ELF-1 (cell line): Measurements from ENCODE around the gene FUT2.
A peak's percentile ranks its signal among the peaks of the same experiment; 100 is the strongest.

Source experiments
- DNase-seq: peaks from one replicate; pipeline ENCODE4 v3.0.0-alpha.2; 2016; ENCODE audit warnings: low read depth, low spot score

Gene FUT2

DNA sequence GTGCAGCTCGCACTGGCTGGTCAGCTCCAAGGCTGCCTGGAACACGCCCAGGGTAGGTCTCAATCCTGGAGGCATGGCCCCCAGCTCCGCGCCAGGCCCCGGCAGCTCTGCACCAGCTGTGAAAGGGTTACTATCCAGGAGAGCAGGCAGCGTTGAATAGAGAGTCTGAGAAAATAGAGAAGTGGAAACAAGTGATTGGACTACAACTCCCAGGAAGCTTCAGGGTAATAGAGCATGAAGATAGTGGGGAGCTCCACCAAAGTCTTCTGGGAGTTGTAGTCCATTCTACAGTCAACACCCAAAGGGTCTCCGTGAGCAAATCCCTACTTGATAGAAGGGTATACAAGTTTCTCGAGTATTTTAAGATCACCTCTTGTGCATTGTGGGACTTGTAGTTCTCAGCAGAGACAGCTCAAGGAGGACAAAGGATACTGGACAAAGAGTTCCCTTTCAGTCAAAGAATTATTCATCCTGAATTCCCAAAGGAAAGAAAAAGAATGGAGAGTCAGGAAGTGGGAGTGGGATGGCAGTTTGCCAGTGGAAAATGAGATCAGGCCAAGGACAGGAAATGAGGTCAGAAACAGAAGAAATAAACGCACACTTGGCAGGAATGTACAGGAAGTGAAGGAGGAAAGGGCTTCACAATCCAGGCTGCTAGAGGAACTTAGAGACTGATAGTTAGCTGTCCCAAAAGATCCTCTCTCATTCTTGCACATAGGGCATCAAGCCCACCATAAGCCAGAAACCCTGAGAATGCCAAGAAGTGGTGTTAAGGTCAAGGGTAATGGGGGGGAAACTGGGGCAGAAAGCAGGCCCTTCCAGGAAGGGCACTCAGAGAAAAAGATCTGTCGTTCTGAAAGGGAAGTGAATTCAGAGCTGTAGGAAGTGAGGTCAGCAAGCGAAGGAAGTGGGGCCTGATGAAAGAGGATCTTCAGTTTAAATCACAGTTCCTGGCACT lies 29.3 kb downstream of the FUT2 start:
- DNase-seq, result peak; percentile 62

DNA sequence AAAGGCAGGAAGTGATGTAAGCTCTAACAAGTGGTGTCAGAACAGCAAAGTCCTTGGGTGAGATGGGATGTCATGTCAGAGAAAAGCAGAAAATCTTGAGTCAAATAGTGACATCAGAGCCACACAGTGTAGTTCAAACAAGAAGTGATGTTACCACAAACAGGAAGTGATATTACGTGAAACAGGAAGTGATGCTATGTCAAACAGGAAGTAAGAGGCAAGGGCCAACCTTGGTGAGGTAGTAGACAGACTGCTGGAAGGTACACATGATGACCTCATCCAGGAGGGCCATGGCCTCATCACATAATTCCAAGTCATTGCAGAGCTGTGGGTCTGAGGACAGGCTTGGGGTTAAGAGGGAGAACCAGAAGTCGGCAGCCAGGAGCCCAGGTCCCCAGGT lies 30.8 kb downstream of the FUT2 start:
- DNase-seq, result no peak

DNA sequence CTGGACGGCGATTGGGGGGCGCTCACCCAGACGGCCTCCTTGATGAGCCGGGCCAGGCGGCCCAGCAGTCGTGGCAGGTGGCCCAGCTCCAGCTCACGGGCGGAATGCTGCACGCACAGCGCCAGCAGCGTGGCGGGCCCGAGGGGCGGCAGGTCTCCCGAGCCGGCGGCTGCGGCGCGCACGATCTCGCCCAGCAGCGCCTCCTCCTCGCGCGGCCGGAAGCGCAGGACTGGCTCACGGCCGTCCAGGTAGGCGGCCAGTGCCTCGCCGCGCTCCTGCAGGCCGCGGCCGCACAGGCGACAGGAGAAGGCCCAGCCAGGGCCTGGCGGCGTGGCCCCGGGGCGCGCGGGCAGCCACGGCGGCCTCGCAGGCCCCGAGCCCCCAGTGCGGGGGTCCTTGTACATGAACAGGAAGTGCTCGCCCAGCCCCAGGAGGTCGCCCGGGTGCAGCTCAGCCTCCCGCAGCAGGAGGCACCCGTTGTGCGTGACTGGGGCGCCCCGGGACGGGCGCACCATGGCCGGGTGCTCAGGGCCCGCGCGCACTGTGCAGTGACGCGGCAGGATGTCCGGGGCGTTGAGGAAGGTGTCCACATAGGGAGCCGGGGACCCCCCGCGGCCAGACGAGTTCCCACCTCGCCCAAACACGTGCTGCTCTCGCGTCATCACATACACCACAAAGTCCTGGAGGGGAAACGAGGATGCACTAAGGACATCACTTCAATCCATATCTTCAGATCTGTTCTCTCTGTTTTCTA lies 33.3 kb downstream of the FUT2 start:
- DNase-seq, result peak; percentile 49

DNA sequence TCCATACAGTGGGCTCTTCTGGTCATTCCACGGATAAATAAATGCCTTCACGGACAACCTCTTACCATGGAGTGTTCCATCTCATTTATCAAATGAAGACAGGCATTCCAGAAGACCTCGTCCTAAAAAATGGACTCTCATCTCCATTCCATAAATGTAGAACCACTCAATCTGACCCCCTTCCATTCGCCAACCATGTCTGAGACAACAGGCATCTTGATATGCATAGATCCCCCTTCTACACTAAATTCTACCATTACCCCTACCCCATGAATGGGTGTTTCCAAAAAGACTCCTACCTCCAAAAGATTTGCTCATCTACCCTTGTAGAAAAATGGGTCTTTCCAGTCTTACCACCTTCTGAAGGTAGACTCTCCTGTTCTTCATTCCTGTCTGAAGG lies 35.7 kb downstream of the FUT2 start:
- DNase-seq, result no peak

DNA sequence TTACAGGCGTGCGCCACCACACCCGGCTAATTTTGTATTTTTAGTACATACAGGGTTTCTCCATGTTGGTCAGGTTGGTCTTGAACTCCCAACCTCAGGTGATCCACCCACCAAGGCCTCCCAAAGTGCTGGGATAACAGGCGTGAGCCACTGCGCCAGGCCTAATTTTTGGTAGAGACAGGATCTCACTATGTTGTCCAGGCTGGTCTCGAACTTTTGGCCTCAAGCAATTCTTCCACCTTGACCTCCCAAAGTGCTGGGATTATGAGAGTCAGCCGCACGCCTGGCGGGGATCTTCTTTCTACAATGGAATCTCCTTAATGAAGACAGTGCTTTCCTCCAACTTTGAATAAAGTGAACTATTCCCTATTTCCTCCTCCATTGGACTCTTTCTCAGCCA lies 38.9 kb downstream of the FUT2 start:
- DNase-seq, result no peak

DNA sequence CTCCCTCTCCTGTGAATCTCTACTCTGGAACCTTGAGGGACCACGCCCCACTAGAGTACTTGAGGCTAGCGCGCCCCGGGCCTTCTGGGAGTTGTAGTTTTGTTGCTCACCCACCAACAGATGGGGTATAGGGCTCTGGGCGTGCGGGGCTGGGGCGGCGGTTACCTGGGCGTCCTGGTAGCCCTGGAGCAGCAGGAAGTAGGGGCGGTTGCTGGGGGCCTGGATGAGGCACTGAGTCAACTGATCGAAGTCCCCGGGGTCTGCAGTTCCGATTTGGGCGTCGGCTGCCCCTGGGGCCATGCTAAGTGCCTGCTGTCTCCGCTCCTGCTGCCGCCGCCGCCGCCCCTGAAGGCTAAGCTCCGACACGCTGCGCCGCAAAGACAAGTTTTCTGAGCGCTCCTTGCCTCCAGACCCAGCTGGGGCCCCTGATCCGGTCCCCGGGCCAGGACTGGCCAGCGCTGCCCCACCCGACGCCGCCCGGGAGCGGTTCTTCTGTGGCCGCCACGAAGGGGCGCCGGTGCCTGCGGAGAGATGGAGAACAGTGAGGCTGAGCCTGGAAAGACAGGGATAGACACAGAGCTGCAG lies 39.4 kb downstream of the FUT2 start:
- DNase-seq, result peak; percentile 82

DNA sequence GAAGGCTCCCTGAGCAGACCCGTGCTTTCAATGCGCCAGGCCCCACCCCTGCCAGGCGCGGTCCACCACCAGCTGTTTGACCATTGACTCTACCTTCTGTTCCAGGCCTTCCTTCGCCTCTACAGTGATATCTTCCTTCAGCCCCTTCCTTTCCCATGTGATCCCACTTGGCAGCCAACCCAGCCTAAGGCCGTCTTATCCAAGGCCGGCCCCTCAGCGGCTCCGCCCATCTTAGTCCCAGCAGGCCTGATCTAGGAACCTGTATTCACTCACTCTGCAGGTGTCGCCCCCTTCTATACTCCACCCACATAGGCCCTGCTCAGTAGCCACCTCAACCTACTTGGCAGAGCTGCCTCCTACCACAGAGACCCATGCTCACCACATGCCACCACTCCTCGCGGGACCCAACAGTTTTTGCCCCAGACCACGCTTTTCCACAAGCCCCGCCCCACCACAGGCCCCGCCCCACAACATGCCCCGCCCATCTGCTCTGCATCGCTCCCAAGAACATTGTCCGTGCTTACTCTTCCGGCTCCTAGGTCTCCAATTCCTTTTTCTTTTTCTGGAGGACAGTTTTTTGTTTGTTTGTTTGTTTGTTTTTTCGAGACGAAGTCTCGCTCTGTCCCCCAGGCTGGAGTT lies 41.7 kb downstream of the FUT2 start:
- DNase-seq, result peak; percentile 92

DNA sequence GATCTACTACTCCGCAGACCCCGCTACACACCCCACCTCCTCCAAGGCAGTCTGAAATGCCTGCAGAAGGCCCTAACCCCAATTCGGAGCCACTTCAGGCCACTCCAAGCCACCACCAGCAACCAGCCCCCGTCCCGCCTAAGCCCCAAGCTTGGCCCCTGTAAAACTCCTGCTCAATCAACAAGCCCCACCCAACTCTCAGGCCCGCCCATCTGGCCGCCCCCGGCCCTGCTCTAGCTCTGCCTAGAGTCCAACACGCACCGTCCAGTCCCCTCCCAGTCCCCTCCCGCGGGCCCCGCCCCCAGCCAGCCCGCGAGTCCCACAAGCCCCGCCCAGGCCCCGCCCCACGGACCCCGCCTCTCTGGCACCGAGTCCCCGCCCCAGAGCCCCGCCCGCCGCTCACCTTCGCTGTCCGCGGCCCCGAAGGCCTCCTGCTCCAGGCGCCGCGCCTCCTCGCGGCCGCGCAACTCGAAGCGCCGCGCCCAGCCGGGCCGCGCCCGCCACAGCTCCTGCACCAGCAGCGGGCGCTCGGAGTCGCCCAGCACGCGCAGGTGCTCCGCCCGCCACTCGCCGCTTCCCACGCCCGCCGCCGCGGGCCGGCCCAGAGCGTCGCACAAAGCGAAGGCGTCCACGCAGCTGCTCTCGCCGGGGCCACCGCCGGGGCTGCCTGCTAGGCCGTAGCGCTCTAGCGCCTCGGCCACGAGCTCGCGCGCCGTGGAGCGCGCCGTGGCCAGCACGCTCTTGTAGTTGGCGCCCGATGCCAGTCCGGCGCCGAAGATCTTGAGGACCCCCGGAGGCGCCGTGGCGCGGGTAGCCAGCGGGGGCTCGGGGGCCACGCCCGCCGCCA lies 43.0 kb downstream of the FUT2 start:
- DNase-seq, result peak; percentile 92

DNA sequence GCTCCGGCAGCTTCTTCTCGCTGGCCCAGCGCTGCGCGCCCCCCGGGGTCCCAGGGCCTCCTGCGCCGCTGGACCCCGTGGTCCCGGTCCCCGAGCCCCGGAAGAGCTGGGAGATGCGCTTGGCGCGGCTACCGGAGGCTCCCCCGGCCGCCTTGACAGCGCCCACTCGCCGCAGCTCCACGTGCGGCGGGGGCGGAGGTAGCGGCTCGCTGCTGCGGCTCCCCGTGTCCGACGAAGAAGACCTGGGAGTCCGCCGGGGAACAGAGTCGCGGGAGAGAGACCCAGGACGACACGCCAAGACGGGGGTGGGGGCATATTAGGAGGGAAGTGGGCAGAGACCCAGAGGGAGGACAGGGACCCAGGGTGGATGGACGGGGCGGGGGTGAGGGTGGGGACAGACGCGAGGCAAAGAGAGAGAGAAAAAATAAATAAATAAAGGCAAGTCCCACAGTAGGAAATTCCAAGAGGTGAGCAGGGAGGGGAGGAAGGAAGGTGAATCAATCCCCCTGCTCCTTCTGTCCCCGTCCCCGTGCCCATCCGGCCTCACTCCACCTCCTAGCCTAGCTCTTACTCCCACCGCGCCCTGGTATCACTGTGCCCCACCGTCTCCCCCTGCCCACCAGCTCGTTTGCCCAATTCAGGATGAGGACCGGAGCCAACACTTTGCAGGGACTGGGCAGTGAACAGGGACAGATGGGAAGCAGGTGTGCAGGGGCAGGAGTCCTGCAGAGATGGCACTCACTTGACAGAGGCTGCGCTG lies 43.8 kb downstream of the FUT2 start:
- no peak for DNase-seq

DNA sequence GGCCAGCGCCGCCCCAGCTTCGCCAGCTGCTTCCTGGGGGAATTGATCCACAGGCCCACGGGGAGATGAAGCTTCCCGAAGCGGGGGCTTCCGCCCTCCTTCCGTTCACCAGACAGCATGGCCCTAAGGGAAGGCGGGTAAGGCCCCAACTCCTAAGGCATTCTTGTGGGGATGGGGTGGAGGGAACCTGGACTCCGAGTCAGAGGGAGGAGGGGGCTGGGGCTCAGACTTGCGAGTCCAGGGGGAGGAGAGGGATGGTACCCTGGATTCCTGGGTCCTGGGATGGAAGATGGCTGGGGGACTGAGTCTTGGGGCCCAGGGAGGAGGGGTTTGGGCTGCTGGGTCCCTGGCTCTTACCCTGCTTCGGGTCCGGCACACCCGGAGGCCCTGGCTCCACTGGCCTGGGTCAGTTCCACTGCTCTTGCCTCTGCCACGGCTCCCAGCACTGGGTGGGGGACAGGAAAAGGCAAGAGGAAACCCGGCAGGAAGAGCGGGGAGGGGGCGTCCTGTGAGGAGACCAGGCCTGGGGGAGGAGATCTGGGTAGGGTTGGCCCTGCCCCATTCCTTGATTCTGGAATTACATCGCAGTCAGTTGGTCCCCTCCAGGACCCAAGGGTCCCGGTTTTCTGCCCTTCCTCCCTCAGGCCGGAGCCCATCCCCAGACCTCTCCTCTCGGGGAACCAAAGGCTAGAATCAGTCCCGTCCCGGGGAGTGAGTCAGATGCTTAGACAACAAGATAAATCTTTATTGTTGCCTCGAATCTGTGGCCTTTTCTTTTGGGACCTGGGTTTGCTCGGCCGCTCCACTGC lies 44.6 kb downstream of the FUT2 start, which contains the start of gene RASIP1:
Gene RASIP1, minus strand, starts transcription at position 447 of the 809 bp plus-strand sequence. Its CDS starts 328 bp downstream, at position 119.
- no peak for DNase-seq

DNA sequence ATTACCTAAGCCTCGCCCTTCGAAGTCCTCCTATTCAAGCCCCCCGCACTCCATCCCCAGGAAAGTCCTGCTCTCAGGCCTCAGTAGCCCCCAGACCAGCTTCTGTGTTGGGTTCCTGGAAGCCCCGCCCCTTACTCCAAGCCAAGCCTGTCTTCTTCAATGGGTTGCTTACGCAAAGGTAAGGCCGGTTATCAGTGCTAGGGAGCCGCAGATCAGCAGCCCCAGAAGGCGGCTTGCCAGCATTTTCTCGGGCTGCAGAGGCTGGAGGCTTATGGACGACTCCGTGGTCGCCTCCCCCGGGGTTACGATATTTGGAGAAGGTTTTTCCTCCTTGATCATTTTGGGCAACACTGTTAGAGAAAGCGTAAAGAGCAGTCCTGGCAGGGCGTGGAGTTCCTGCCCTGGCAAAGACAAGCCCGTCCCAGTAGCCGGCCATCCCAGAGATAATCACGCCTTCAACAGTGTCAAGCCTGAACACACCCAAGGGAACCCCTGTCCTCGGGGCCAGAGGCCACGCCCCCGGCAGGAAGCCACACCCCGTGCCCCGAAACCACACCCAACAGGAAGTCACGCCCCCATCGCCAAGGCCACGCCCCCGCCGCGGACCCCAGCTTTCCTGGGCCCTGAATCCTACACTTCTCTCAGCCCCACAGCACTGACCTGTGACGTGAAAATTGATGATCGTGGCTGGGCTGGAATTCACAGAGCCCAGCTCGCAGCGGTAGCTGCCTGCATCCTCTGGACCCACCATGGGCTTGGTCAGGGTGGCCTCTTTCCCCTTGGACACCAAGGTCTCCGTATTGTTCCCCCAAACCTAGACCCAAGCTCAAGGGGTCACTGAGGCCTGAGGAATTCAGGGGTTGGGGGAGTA lies 45.6 kb downstream of the FUT2 start:
- DNase-seq, result peak; percentile 56

DNA sequence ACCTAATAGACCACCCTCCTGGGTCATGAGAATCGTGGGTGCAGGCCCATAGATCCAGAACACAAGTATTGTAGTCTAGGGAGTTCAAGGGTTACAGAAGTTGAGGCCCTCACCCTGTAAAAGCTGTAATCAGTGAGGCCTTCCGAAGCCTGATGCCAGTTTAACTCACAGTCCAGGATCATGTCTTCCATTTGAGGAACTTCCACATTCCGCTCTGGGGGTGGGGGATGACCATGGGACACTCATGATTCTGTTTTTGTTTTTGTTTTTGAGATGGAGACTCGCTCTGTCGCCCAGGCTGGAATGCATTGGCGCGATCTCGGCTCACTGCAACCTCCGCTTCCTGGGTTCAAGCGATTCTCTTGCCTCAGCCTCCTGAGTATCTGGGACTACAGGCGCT lies 46.3 kb downstream of the FUT2 start:
- DNase-seq, result no peak

DNA sequence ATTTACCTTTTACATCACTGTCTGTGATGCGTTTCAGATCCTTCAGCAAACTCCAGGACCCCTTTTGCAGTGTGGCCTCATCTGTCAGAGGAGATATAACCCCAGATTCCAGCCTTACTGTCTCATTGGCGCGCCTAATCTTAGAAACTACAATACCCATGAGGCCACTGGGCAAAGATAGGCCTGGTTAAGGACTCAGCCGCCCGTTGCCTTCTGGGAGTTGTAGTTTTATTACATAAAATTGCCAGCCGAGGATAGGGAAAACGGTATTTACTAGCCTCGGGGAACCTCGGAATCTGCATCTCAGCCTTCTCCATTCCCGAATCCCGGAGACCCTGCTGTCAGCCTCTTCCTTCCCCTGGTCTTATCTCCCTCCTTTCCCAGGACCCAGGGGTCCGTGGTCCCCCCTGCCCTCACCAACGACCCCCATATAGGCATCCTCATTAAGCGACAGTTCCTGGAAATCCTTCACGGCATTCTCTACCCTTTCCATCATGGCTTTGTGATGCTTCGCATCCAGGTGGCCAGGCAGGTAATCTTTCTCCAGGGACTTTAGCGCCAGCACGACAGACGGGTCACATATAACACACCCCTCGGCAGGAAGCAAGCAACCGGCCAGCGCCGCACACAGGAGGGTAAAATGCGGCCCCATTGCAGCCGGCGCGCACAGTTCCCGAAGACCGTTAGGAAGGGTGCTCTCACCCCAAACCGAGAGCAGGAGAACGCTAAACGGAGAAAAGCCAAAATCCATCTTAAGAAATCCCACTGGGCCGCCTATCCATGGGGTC lies 49.6 kb downstream of the FUT2 start:
- DNase-seq, result peak; percentile 85

DNA sequence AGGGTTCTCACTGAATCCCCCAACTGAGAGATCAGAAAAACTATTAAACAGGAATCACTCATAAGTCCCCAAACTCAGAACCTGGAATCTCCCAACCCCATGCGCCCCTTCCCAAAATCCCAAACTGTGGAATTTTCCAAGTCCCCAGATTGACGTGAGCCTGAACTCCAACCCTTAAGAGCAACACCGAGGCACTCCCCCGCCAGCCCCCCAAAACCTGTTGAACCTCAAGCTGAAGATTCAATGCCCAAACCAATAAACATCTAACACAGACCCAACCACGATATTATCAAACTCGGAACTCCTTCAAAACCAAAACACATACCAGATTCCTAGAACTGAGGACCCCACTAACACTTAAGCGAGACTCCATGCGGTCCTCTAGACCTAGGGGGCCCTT lies 50.3 kb downstream of the FUT2 start:
- DNase-seq, result no peak

DNA sequence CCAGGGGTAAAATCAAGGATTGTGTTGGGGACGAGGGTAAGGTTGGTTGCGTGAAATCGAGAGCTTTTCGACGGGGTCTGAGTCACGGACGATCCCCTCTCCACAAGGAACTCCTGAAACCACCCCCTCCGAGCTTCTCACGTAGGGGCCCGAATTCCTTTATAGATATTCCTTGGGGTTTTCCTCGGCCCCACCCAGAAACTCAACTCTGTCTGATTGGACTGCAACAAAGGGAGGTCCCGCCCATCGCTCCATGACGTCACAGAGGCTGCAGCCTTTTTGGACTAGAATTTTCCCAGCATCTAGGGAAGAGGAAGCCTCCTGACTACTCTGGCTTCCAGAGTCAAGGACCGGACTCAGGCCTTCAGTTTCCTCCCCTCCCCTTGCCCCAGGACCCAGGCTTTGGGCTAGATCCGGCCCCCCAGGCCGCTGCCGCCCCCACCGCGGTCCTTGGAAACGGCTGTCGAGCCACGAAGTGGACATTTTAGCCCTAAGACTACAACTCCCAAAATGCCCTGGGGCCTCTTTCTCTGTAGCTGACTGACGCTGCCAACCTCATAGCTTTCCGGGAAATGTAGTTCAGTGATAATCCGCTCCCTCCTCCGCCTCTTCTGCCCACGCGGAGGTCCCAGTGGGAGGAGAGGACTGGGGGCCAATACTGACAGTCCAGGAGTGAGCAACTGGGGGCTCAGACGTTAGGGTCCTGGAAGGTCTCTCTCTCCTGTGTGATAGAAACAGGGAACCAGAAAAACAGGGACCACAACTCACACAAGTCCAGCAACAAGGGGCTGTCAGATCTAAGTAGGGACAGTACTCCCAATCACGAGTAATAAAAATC lies 51.2 kb downstream of the FUT2 start, which contains the start of gene IZUMO1:
Gene IZUMO1, minus strand, starts transcription at position 172 of the 838 bp plus-strand sequence. CDS start 1,050 bp downstream, outside the sequence.
- peak; percentile 93 for DNase-seq

DNA sequence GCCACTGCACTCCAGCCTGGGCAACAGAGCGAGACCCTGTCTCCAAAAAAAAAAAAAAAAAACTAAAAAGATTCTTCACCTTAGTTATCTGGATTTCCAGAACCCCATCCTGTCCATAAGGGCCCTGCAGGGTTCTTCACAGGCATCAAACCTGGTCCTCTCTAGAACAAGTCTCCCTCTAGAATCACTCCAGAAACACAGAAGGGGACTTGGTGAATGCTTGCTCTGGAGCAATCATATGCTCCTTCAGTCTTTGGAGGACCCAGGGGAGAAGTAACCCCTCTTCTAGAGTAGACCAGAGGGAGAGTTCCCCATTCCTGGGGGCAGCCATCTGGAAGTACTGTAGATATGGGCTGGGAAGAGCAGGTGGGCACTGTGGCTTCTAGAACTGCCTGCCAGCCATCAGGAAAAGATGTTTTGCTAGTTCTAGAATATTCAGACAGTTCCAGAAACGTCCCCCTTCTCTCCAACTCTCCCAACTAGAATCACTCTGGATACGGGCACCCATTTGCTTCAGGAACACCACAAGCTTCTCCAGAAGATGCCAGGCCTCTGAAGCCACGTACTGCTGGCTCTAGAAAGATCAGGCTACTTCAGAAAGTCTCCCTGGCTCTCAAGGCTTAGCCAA lies 53.9 kb downstream of the FUT2 start:
- DNase-seq, result no peak
